Ovary (tissue), 9 donors: ENCODE measurements around the gene ITGAD. TPM values are rescaled to one million over a fixed set of nuclear protein-coding genes. Genes with fewer than 3 reads are reported as not detected.

ENCODE experiments used
- DNase-seq, 5 donors: peaks; one replicate each; pipeline ENCODE4 v3.0.0-alpha.2; 2019 to 2020
- H3K27ac ChIP-seq, 2 donors: fragments of 200-600 bp; one replicate each; pipeline versions ENCODE4 v1.5.1 to v1.8.0; 2019 to 2022
- H3K27me3 ChIP-seq: fragments of 200-600 bp; one replicate; pipeline ENCODE4 v1.8.0; 2022
- H3K36me3 ChIP-seq: fragments of 200-600 bp; sonication (generic); one replicate; pipeline ENCODE4 v1.5.1; 2019
- H3K4me1 ChIP-seq: one replicate; pipeline ENCODE4 v1.8.1; 2013; ENCODE audit warnings: mild to moderate bottlenecking, moderate library complexity; ENCODE audit not compliant: insufficient read depth
- H3K4me3 ChIP-seq: fragments of 200-600 bp; sonication (generic); one replicate; pipeline ENCODE4 v1.5.1; 2017
- H3K9me3 ChIP-seq, 2 donors: fragments of 200-600 bp in 1 of 2; sonication (generic) in 1 of 2; one replicate each; pipeline versions ENCODE4 v1.5.1 to v1.8.1; 2013 to 2019; ENCODE audit warnings: mild to moderate bottlenecking in 1 of 2, moderate library complexity in 1 of 2
- EP300 ChIP-seq: sonication (generic); formaldehyde crosslinking; IDR thresholded peaks from one replicate; pipeline ENCODE4 v1.6.1; 2017; ENCODE audit warnings: antibody characterized with exemption
- POLR2A ChIP-seq: fragments of 450-650 bp; IDR thresholded peaks from one replicate; pipeline ENCODE4 v1.6.1; 2017; ENCODE audit warnings: antibody characterized with exemption, mild to moderate bottlenecking, moderate library complexity
- WGBS, 3 donors: extraction: QIAGEN DNeasy Blood & Tissue Kit in 1 of 3; methylation state at CpG; one replicate each; pipeline versions ENCODE4 v1.1.5 to v1.1.7; 2013 to 2017; 5-methylcytosine and 5-hydroxymethylcytosine counted together
- intact Hi-C, 4 donors: fragments of 100-400 bp; cut with DNase I; formaldehyde crosslinking; loops; one replicate each; pipeline versions ENCODE4 v1.11.0 to v1.15.1; 2022 to 2023
- polyA plus RNA-seq, 2 donors: library from polyadenylated mRNA; stranded (reverse); fragments of 200-250 nt in 1 of 2; fragments of 350-450 nt in 1 of 2; fragmentation: Illumina TruSeq in 1 of 2; extraction: RNeasy Lipid Tissue Mini Kit (QIAGEN cat#74804) in 1 of 2; gene quantifications; one replicate each; pipeline ENCODE4 v1.2.3, GENCODE V29; 2013 to 2014
- total RNA-seq, 7 donors: library from RNA; depleted of rRNA in 2 of 7; stranded (reverse); fragments of >200 nt in 2 of 7; fragmentation: NEBNext Ultra II Directional in 3 of 7; extraction: Animal tissue kit (Norgen Biotek cat#: 25700) in 3 of 7; gene quantifications; one replicate each; pipeline versions ENCODE4 v1.1.0 to v1.2.4, GENCODE V29; 2016 to 2023
- TF ChIP-seq, protein P1 (sequence below), 3 donors: fragments of 450-650 bp in 2 of 3; fragments of 200-600 bp in 1 of 3; IDR thresholded peaks; one replicate each; pipeline versions ENCODE4 v1.5.1 to v1.8.0; 2016 to 2022; ENCODE audit warnings: antibody characterized with exemption in 3 of 3, mild to moderate bottlenecking in 1 of 3
- donor health status: DM: no; HTN: no; CAD: no; lungs with moderate emphysema.
- donor health status: DM: no; HTN: no; CAD: no.
- donor health status: Bipolar disorder and iron deficiency.
- donor health status: DM: yes; HTN: yes; CAD: no.
- donor health status: DM: no; HTN: no; CAD: no.
- donor health status: DM: yes; HTN: yes; CAD: no.

The ITGAD gene
- total and polyA plus RNA-seq, 9 donors: 0.05 to 2.7 (median 0.13) TPM; not detected in 5

DNA sequence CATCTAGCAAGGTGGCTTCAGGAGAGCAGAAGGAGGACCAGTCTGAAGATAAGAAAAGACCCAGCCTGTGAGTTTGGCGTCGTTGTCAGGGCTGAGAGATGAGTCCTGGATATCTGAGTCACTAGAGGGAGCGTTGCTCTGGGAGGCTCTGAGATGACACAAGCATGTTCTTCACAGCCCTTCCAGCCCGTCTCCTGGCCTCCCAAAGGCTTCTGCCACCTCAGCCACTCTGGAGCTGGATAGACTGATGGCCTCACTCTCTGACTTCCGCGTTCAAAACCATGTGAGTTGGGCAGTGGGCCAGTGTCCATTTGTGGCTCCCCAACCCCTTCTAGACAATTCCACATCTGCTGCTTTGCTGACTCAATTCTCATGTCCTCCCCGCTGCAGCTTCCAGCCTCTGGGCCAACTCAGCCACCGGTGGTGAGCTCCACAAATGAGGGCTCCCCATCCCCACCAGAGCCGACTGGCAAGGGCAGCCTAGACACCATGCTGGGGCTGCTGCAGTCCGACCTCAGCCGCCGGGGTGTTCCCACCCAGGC lies 81.1 kb downstream of the ITGAD start:
- no peaks in the 10 kb centered on the region for H3K27me3 ChIP-seq
- TF ChIP-seq EP300: no peak
- no peak for TF ChIP-seq POLR2A
- TF ChIP-seq, protein P1, sequence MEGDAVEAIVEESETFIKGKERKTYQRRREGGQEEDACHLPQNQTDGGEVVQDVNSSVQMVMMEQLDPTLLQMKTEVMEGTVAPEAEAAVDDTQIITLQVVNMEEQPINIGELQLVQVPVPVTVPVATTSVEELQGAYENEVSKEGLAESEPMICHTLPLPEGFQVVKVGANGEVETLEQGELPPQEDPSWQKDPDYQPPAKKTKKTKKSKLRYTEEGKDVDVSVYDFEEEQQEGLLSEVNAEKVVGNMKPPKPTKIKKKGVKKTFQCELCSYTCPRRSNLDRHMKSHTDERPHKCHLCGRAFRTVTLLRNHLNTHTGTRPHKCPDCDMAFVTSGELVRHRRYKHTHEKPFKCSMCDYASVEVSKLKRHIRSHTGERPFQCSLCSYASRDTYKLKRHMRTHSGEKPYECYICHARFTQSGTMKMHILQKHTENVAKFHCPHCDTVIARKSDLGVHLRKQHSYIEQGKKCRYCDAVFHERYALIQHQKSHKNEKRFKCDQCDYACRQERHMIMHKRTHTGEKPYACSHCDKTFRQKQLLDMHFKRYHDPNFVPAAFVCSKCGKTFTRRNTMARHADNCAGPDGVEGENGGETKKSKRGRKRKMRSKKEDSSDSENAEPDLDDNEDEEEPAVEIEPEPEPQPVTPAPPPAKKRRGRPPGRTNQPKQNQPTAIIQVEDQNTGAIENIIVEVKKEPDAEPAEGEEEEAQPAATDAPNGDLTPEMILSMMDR (IDR thresholded peaks at IDR 0.05): no peak
- WGBS, 3 donors: 73 to 78% (median 75%) methylated on average over 12 of the region's 12 CpGs
- no peaks in the 10 kb centered on the region for H3K9me3 ChIP-seq
- H3K4me3 ChIP-seq: no peak overlapping the region
- no peaks in the 10 kb centered on the region for H3K36me3 ChIP-seq
- H3K4me1 ChIP-seq: peaks cover 6% of the 10 kb centered on the region
- no peak for DNase-seq
- intact Hi-C loops: no loop called here
- H3K27ac ChIP-seq: no peak overlapping the region

DNA sequence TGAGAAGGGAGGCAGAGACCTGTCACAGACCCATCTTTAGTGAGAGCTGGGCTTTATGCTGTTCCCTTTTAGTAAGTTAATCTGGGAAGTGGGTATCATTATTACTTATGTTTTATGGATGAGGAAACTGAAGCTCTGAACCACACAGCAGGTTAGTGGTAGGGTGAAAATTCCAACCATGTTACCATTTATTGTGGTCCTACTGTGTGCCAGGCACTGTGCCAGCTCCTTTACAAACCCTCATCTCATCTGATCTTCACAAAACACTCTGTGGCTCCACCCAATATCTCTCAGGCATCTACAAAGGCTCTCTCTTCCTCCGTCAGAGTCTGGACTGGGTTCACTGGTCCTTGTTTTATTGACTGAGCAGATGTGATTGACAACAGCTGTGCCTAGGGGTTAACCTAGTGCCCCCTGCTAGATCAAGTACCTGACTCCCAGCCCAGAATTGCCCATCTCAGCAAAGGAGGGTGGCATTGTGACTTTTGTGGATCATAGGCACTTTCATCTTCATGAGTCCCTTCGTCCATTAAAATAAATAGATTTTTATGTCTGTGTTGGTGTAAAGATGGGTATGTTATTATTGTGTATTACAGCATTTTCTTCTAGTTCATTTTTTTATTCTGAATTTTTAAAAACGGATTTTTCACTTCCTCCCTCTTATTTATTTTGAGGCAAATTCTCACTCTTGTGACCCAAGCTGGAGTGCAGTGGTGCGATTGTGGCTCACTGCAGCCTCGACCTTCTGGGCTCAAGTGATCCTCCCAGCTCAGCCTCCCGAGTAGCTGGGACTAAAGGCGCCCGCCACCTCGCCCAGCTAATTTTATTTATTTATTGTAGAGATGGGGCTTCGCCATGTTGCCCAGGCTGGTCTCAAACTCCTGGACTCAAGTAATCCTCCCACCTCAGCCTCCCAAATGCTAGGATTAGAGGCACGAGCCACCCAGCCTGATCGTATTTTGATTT lies 81.9 kb downstream of the ITGAD start:
- WGBS, 3 donors: 87 to 89% (median 88%) methylated on average over 12 of the region's 12 CpGs
- TF ChIP-seq EP300: no peak
- no peak for TF ChIP-seq POLR2A
- TF ChIP-seq, protein P1 (IDR thresholded peaks at IDR 0.05): no peak
- intact Hi-C loops: no loop called here
- no peak for DNase-seq
- Histone ChIP-seq H3K36me3 (no peaks in the 10 kb centered on the region), H3K4me3 (no peak overlapping the region), H3K27me3 (no peaks in the 10 kb centered on the region), H3K9me3 (no peaks in the 10 kb centered on the region), H3K27ac (no peak overlapping the region), H3K4me1 (peaks cover 6% of the 10 kb centered on the region)

DNA sequence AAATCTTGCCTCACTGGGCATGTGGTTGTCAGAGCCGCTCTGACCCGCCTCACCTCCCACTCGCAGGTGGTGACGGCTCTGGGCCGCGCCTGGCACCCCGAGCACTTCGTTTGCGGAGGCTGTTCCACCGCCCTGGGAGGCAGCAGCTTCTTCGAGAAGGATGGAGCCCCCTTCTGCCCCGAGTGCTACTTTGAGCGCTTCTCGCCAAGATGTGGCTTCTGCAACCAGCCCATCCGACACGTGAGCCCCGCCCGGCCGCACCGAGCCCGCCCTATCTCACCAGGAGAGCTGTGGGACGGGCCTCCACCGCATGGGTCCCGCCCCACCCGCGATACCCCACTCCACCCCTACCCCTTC lies 82.8 kb downstream of the ITGAD start:
- H3K27ac ChIP-seq: no peak overlapping the region
- whole genome bisulfite sequencing, 3 donors: 84 to 90% (median 88%) methylated on average over 26 of the region's 26 CpGs
- no peaks in the 10 kb centered on the region for H3K36me3 ChIP-seq
- intact Hi-C loops: no loop called here
- no peaks in the 10 kb centered on the region for H3K27me3 ChIP-seq
- TF ChIP-seq EP300: no peak
- TF ChIP-seq, protein P1 (IDR thresholded peaks at IDR 0.05): no peak
- no peak for TF ChIP-seq POLR2A
- no peaks in the 10 kb centered on the region for H3K9me3 ChIP-seq
- peaks cover 6% of the 10 kb centered on the region for H3K4me1 ChIP-seq
- no peak for DNase-seq
- no peak overlapping the region for H3K4me3 ChIP-seq

Other genes with a start within 250 kb of the ITGAD start
- gene PRSS36, start 243.3 kb upstream of the ITGAD start, total RNA-seq: 1 to 10 TPM in 4 of 7 donors, under 1 TPM in 2, not detected in 1; 0.28 to 2.1 (median 1.3) TPM
- under 1 TPM in 1 of 2 donors, not detected in 1; 0.96 TPM for gene PRSS36, start 243.3 kb upstream of the ITGAD start, polyA plus RNA-seq
- 100 to 1,000 TPM in 5 of 7 donors, 10 to 100 TPM in 2; 62.2 to 436 (median 355) TPM for gene FUS, start 213.2 kb upstream of the ITGAD start, total RNA-seq
- gene FUS, start 213.2 kb upstream of the ITGAD start, polyA plus RNA-seq: 100 to 1,000 TPM; 309 to 469 TPM
- gene PYCARD, start 190.6 kb upstream of the ITGAD start, total RNA-seq: 10 to 100 TPM in 6 of 7 donors, 1 to 10 TPM in 1; 9.4 to 35.8 (median 20.2) TPM
- 10 to 100 TPM in 1 of 2 donors, 1 to 10 TPM in 1; 1.8 to 28.1 TPM for gene PYCARD, start 190.6 kb upstream of the ITGAD start, polyA plus RNA-seq
- under 1 TPM in 3 of 7 donors, not detected in 4; 0.05 to 0.11 (median 0.07) TPM for gene TRIM72, start 179.2 kb upstream of the ITGAD start, total RNA-seq
- gene TRIM72, start 179.2 kb upstream of the ITGAD start, polyA plus RNA-seq: under 1 TPM in 1 of 2 donors, not detected in 1; 0.01 TPM
- not detected for gene PYDC1, start 176.2 kb upstream of the ITGAD start, total RNA-seq
- not detected for gene PYDC1, start 176.2 kb upstream of the ITGAD start, polyA plus RNA-seq
- 1 to 10 TPM; 2.3 to 8.2 (median 4.1) TPM for gene ITGAM, start 133.4 kb upstream of the ITGAD start, total RNA-seq
- 1 to 10 TPM; 1.7 to 6.8 TPM for gene ITGAM, start 133.4 kb upstream of the ITGAD start, polyA plus RNA-seq
- 10 to 100 TPM in 1 of 7 donors, 1 to 10 TPM in 5, under 1 TPM in 1; 0.83 to 13.9 (median 2.0) TPM for gene ITGAX, start 38.2 kb upstream of the ITGAD start, total RNA-seq
- gene ITGAX, start 38.2 kb upstream of the ITGAD start, polyA plus RNA-seq: 1 to 10 TPM in 1 of 2 donors, under 1 TPM in 1; 0.56 to 3.5 TPM
- gene COX6A2, start 35.0 kb downstream of the ITGAD start, total RNA-seq: not detected
- 1 to 10 TPM in 1 of 2 donors, not detected in 1; 1.2 TPM for gene COX6A2, start 35.0 kb downstream of the ITGAD start, polyA plus RNA-seq
- 1 to 10 TPM; 2.1 to 5.0 (median 4.2) TPM for gene ZNF843, start 49.5 kb downstream of the ITGAD start, total RNA-seq
- gene ZNF843, start 49.5 kb downstream of the ITGAD start, polyA plus RNA-seq: 1 to 10 TPM; 2.2 to 2.8 TPM
- 10 to 100 TPM in 5 of 7 donors, 1 to 10 TPM in 2; 8.1 to 16.1 (median 11.0) TPM for gene ARMC5, start 66.2 kb downstream of the ITGAD start, total RNA-seq
- 10 to 100 TPM in 1 of 2 donors, 1 to 10 TPM in 1; 2.2 to 11.4 TPM for gene ARMC5, start 66.2 kb downstream of the ITGAD start, polyA plus RNA-seq
- gene TGFB1I1, start 78.8 kb downstream of the ITGAD start, total RNA-seq: 100 to 1,000 TPM in 5 of 7 donors, 10 to 100 TPM in 2; 38.0 to 216 (median 156) TPM
- gene TGFB1I1, start 78.8 kb downstream of the ITGAD start, polyA plus RNA-seq: 10 to 100 TPM; 78.5 to 82.2 TPM
- under 1 TPM; 0.13 to 0.81 (median 0.38) TPM for gene SLC5A2, start 89.8 kb downstream of the ITGAD start, total RNA-seq
- 1 to 10 TPM in 1 of 2 donors, not detected in 1; 1.7 TPM for gene SLC5A2, start 89.8 kb downstream of the ITGAD start, polyA plus RNA-seq
- 10 to 100 TPM; 59.0 to 98.4 (median 91.2) TPM for gene RUSF1, start 115.1 kb downstream of the ITGAD start, total RNA-seq
- 10 to 100 TPM; 39.8 to 91.9 TPM for gene RUSF1, start 115.1 kb downstream of the ITGAD start, polyA plus RNA-seq
- not detected for gene AHSP, start 134.6 kb downstream of the ITGAD start, total RNA-seq
- gene AHSP, start 134.6 kb downstream of the ITGAD start, polyA plus RNA-seq: not detected